Activated naive CD4-positive, alpha-beta T cell treated with anti-CD3 and anti-CD28 coated beads, Interleukin-2, amount 50 U/mL, for 24 hours (primary cell): ENCODE results near the gene RALGPS1.

Experiments used
- H3K27ac Mint-ChIP-seq: one replicate; pipeline ENCODE4 v1.8.0; 2021; ENCODE audit warnings: mild to moderate bottlenecking, mixed read lengths
- H3K27me3 Mint-ChIP-seq: one replicate; pipeline ENCODE4 v1.8.0; 2021; ENCODE audit warnings: mixed read lengths
- H3K36me3 Mint-ChIP-seq: one replicate; pipeline ENCODE4 v1.8.0; 2021; ENCODE audit warnings: mixed read lengths
- H3K4me1 Mint-ChIP-seq: one replicate; pipeline ENCODE4 v1.8.0; 2021; ENCODE audit warnings: mixed read lengths
- H3K4me3 Mint-ChIP-seq: one replicate; pipeline ENCODE4 v1.8.0; 2021; ENCODE audit warnings: mild to moderate bottlenecking, mixed read lengths
- H3K9me3 Mint-ChIP-seq: one replicate; pipeline ENCODE4 v1.8.0; 2021; ENCODE audit warnings: mixed read lengths

Gene RALGPS1

DNA sequence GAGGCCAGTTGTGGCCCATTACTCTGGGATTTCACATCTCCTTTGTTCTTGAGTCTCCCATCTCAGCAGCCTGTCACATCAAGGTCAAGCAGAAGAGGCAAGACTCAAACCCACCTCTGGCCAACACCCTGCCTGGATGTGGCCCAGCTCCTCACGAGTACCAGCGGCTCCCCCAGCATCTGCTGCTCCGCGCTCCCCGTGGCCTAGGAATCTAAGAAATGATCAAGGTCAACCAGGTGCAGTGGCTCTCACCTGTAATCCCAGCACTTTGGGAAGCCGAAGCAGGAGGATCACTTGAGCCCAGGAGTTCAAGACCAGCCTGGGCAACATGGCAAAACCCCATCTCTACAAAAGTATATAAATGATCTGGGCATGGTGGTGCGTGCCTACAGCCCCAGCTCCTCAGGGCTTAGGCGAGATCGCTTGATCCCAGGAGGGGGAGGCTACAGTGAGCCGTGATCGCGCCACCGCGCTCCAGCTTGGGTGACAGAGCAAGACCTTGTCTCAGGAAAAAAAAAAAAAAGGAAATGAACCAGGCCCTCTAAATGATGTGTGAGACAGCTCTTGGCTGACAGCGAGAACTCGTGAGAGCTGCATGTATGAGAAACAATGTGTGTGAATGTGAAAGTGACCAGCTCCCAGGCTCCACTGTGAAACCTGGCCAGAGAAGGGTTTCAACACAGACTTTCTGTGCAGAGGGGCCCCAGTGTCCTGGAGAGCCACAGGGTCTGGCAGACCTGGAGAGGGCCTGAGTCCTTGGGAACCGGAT, 269.4 kb downstream of the RALGPS1 start:
- H3K27ac Mint-ChIP-seq, result no peak overlapping the region
- H3K9me3 Mint-ChIP-seq, result no peaks in the 10 kb centered on the region
- no peaks in the 10 kb centered on the region for H3K36me3 Mint-ChIP-seq
- H3K4me3 Mint-ChIP-seq, result no peak overlapping the region
- H3K4me1 Mint-ChIP-seq, result no peaks in the 10 kb centered on the region
- H3K27me3 Mint-ChIP-seq, result no peaks in the 10 kb centered on the region

DNA sequence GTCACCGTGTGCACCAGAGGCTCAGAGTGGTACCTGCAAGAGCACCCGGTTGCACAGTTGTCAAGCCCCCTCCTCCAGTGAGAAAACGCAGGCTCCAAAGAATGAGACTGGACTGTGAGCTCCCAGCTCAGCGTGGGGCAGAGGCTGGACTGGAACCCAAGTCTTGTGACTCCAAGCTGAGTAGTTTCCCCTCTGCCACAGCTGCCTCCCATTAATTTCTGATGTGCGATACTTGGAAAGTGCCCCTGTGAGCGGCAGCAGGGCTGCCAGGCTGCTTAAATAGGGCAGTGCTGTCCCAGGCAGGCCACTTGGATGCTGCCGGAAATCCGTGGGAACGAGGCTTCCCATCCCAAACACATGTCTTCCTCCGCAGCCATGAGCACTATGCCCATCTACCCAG, 270.1 kb downstream of the RALGPS1 start:
- Mint-ChIP-seq H3K4me1 (no peaks in the 10 kb centered on the region), H3K27me3 (no peaks in the 10 kb centered on the region), H3K9me3 (no peaks in the 10 kb centered on the region), H3K36me3 (no peaks in the 10 kb centered on the region), H3K27ac (no peak overlapping the region), H3K4me3 (no peak overlapping the region)

- H3K4me1 Mint-ChIP-seq, result no peaks in the 10 kb centered on the region
These were observed 270.6 kb downstream of the RALGPS1 start for GRCh38 chr9:127185181-127185580.

DNA sequence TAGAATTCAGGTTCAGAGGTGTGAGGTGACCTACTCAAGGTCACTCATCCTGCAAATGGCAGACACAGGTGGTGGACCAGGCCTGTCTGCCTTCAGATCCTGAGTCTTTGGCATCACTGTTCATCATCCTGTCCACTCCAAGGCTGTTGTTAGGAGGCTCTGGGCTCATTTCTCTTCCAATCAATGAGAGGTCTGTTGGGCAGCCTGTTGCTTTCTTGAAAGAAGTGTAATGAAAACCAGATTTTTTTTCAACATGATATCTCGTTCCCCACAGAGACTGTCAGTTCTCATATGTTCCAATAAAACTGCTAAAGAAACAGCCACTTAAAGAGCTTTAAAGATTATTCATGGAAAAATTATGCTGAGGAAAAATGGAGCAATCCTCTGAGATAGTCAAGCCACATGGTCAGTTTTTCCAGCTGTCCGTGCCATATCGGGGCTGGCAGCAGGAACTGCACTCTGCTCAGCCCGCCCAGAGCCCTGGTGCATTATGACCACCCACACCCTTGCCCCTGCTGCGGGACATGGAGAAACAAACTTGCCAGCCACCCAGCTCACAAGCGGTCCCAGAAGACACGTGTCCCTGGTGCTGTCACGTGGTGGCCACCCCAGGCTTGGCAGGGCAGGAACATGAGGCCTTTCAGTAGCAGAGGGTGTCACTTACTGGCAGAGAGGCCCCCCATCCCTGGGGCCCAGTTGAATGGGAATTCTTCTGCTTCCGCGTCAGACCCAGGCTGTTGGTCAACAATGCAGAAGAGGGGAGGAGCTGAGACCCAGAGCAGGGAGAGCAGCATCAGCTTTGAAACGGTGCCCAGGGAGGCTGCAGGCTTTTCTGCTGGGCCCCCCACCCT, 271.6 kb downstream of the RALGPS1 start:
- Mint-ChIP-seq H3K27me3 (no peaks in the 10 kb centered on the region), H3K9me3 (no peaks in the 10 kb centered on the region), H3K36me3 (no peaks in the 10 kb centered on the region), H3K4me3 (no peak overlapping the region), H3K4me1 (no peaks in the 10 kb centered on the region), H3K27ac (no peak overlapping the region)

More at GRCh38 chr9:127185181-127185580, 270.6 kb downstream of the RALGPS1 start:
- Mint-ChIP-seq H3K9me3 (no peaks in the 10 kb centered on the region), H3K27me3 (no peaks in the 10 kb centered on the region), H3K36me3 (no peaks in the 10 kb centered on the region), H3K27ac (no peak overlapping the region), H3K4me3 (no peak overlapping the region)

GRCh38 chr9:127186806-127187205, 272.2 kb downstream of the RALGPS1 start:
- Mint-ChIP-seq H3K27me3 (no peaks in the 10 kb centered on the region), H3K4me3 (no peak overlapping the region), H3K9me3 (no peaks in the 10 kb centered on the region), H3K27ac (no peak overlapping the region), H3K4me1 (no peaks in the 10 kb centered on the region), H3K36me3 (no peaks in the 10 kb centered on the region)

DNA sequence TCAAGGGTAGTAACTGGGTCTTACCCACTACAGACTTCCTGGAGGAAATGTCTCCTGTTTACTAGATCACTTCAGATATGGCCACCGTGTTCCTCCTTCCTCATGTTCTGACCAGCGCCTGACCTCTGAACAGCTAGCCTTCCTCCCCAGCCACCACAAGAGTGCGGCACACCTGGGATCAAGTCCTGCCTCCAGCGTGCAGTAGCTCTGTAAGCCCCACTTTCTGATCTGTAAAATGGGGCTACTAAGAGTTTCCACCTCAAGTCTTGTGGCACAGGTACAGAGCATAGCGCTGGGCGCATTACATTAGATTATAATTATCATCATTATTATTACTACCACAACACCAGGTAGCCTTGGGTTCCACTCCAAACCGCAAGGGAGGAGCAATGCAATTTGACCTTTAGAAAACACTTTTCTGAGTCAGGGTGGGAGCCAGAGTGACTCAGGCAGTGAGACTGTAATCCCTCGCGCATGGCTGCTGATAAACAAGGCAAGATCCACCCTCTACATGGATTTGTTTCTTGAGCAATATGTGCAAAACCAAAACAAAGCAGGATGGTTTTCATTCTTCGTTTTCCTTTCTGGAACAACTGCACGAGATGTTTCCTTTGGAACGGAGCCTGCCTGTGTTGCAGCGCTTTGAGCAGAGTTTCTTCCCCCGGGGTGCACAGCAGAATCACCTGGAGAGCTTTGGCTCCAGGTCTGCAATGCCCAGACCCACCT, 272.8 kb downstream of the RALGPS1 start:
- no peak overlapping the region for H3K27ac Mint-ChIP-seq
- no peaks in the 10 kb centered on the region for H3K4me1 Mint-ChIP-seq
- H3K9me3 Mint-ChIP-seq, result no peaks in the 10 kb centered on the region
- no peaks in the 10 kb centered on the region for H3K27me3 Mint-ChIP-seq
- H3K4me3 Mint-ChIP-seq, result no peak overlapping the region
- H3K36me3 Mint-ChIP-seq, result no peaks in the 10 kb centered on the region

- H3K27ac Mint-ChIP-seq, result no peak overlapping the region
These were observed 273.8 kb downstream of the RALGPS1 start for GRCh38 chr9:127188396-127188795.

DNA sequence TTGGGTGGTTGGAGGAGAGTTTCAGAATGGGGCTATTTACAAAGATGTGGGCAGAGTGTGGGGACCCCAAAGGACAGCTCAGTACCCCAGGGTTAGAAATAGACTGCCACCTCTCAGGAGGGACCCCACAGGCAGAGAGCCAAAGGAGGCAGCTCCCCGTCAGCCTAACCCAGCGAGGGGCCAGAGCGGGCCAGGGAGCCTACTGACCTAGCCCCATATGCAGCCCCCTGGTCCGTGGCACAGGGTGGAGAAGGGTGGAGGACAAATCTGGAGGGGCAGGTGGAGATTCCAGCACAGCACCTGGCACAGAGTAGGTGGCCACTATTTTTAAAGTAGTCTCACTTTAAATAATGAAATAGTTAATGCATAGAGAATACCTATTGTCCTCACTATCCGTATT, 275.0 kb downstream of the RALGPS1 start:
- H3K27ac Mint-ChIP-seq, result no peak overlapping the region
- H3K36me3 Mint-ChIP-seq, result no peaks in the 10 kb centered on the region
- no peaks in the 10 kb centered on the region for H3K9me3 Mint-ChIP-seq
- no peak overlapping the region for H3K4me3 Mint-ChIP-seq
- H3K4me1 Mint-ChIP-seq, result no peaks in the 10 kb centered on the region
- H3K27me3 Mint-ChIP-seq, result no peaks in the 10 kb centered on the region

More at GRCh38 chr9:127188396-127188795, 273.8 kb downstream of the RALGPS1 start:
- no peaks in the 10 kb centered on the region for H3K27me3 Mint-ChIP-seq
- no peaks in the 10 kb centered on the region for H3K9me3 Mint-ChIP-seq
- no peaks in the 10 kb centered on the region for H3K4me1 Mint-ChIP-seq
- H3K36me3 Mint-ChIP-seq, result no peaks in the 10 kb centered on the region
- no peak overlapping the region for H3K4me3 Mint-ChIP-seq

DNA sequence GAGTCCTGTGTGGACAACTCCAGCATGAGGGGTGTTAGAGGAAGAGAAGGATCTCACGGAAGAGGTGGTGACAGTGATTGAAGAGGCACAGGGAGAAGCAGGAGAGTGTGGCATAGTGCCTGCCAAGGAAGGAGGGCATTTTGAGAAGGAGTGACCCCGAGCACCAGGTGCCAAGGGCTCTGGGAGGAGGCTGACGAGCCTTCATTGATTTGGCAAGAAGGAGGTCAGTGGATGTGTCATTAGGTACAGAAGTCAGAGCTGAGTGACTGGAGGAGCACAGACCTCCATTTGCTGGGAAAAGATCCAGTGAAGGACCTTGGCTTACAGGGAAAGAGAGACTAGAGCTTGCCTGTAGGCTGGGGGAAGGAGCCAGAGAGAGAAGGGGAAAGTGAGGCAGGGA, 278.2 kb downstream of the RALGPS1 start:
- Mint-ChIP-seq H3K9me3 (no peaks in the 10 kb centered on the region), H3K27ac (no peak overlapping the region), H3K36me3 (peaks cover 2% of the 10 kb centered on the region), H3K4me1 (no peaks in the 10 kb centered on the region), H3K4me3 (no peak overlapping the region), H3K27me3 (peaks cover 3% of the 10 kb centered on the region)

- Mint-ChIP-seq H3K4me3 (no peak overlapping the region), H3K27me3 (peaks cover 4% of the 10 kb centered on the region), H3K27ac (no peak overlapping the region), H3K9me3 (no peaks in the 10 kb centered on the region), H3K36me3 (peaks cover 2% of the 10 kb centered on the region), H3K4me1 (peaks cover 3% of the 10 kb centered on the region)
These were observed 278.9 kb downstream of the RALGPS1 start for GRCh38 chr9:127193483-127193882.

DNA sequence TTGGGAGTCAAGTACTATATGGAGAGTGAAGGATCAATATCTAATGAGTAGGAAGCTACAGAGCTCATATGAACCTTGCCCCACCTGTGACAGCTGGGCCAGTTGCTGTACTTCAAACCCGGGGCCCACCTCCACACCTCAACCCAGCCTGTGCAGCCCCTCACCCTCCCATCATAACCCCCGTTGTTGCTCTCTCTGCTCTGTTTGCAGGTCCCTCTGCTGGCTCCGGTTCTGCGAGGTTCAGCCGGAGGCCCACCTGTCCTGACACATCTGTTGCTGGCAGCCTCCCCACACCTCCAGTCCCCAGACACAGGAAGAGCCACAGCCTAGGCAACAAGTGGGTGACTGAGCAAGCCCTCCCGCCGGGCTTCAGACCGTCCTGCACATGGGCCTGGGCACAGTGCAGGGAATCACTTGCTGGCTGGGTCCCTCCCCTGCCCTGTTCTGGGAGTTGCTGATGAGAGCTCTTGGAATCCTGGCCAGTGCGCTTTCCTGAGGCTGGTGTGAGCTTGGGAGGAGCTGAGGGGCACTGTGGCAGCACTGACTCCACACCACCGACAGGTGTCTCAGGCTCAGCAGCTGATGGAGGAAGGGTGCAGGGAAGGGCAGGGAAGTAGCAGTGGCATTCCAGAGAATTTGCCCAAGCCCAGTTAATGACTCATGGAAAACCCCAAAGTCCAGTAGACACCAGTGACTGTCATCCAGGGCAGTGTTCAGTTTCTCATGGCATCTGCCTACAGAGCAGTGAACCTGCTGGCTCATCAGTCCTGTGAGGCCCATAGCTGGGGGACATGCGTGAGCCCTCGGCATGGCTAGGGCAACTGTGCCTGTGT, 280.5 kb downstream of the RALGPS1 start:
- Mint-ChIP-seq H3K9me3 (no peaks in the 10 kb centered on the region), H3K4me3 (no peak overlapping the region), H3K27me3 (peaks cover 4% of the 10 kb centered on the region), H3K36me3 (peaks cover 2% of the 10 kb centered on the region), H3K27ac (no peak overlapping the region), H3K4me1 (peaks cover 6% of the 10 kb centered on the region)

DNA sequence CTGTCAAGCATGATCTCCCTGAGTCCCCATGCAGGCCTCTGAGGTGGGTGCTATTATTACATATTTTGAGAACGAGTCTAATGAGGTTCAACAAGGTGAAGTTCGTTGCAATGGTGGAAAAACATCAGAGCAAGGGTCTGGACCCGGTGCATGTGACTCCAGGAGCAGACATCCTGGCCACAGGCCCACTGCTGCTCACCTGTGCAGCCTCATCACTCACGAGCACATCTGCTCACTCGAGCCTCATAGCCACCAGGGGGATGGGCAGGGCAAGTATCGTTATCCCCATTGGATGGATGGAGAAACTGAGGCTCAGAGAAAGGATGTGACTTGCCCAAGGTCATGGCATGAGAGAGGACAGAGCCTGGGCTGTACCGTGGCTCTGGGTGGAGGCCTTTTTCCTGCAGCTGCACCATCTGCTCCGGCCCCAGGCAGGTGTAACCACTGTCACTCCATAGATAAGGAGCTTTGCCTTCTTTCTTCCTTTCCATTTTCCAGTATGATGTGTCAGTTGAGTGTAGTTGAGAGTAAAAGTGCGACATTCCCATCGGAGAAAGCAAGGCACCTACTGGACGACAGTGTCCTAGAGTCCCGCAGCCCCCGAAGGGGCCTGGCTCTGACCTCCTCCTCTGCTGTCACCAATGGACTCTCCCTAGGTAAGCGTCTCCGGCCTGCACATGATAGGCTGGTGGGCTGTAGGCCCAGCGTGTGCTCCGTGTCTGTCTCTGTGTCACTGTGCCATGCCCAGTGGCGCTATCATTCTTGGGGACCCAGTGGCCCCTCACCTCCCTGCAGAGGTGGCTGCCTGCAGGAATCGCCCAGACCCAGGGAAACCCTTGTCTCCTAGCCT, 281.6 kb downstream of the RALGPS1 start:
- peaks cover 6% of the 10 kb centered on the region for H3K4me1 Mint-ChIP-seq
- H3K9me3 Mint-ChIP-seq, result no peaks in the 10 kb centered on the region

DNA sequence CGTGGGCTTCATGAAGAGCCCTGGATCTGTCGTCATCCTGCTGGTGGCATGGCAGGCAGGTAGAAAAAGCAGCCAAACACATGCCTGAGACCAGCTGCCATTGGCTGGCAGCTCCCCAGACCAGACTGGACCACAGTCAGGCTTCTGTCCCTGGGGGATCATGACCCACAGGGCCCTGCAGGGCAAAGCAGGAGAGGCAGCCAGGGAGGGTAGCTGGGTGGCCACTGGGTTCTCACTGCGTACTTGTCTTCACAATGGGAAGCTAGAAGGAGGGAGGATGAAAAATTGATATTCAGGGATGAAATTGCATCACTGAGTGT, 282.2 kb downstream of the RALGPS1 start:
- H3K27ac Mint-ChIP-seq, result no peak overlapping the region
- peaks cover 6% of the 10 kb centered on the region for H3K4me1 Mint-ChIP-seq
- peaks cover 2% of the 10 kb centered on the region for H3K36me3 Mint-ChIP-seq

More for the DNA sequence above, 281.6 kb downstream of the RALGPS1 start:
- no peak overlapping the region for H3K4me3 Mint-ChIP-seq
- H3K27me3 Mint-ChIP-seq, result peaks cover 4% of the 10 kb centered on the region
- no peak overlapping the region for H3K27ac Mint-ChIP-seq
- H3K36me3 Mint-ChIP-seq, result peaks cover 2% of the 10 kb centered on the region

GRCh38 chr9:127197186-127197860, 282.7 kb downstream of the RALGPS1 start:
- Mint-ChIP-seq H3K36me3 (peaks cover 2% of the 10 kb centered on the region), H3K27ac (no peak overlapping the region), H3K4me3 (no peak overlapping the region), H3K9me3 (no peaks in the 10 kb centered on the region), H3K4me1 (peaks cover 6% of the 10 kb centered on the region), H3K27me3 (peaks cover 4% of the 10 kb centered on the region)

More for the DNA sequence above, 282.2 kb downstream of the RALGPS1 start:
- Mint-ChIP-seq H3K27me3 (peaks cover 4% of the 10 kb centered on the region), H3K4me3 (no peak overlapping the region), H3K9me3 (no peaks in the 10 kb centered on the region)
